Gastroesophageal sphincter (tissue), 3 donors: ENCODE data around the gene KATNA1.

Experiments used
- CTCF ChIP-seq, 4 experiments: fragments of 200-600 bp in 2 of 4; fragments of 450-650 bp in 2 of 4; sonication (generic) in 1 of 4; IDR thresholded peaks; one replicate each; pipeline ENCODE4 v1.5.1; 2017 to 2019; ENCODE audit warnings: antibody characterized with exemption in 4 of 4, mild to moderate bottlenecking in 2 of 4, moderate library complexity in 2 of 4
- EP300 ChIP-seq: sonication (generic); formaldehyde crosslinking; IDR thresholded peaks from one replicate; pipeline ENCODE4 v1.6.1; 2017; ENCODE audit warnings: antibody characterized with exemption, mild to moderate bottlenecking
- POLR2AphosphoS5 ChIP-seq: sonication (generic); formaldehyde crosslinking; IDR thresholded peaks from one replicate; pipeline ENCODE4 v1.6.1; 2017; ENCODE audit warnings: antibody characterized with exemption

- TF ChIP-seq CTCF (IDR thresholded peaks at IDR 0.05) (no peak), POLR2AphosphoS5 (no peak), EP300 (no peak)
Measured at GRCh38 chr6:149628875-149629510, 19.5 kb downstream of the KATNA1 start.
